ENCODE measurements around the gene SHBG. TPM values are rescaled to one million over a fixed set of nuclear protein-coding genes. Genes with fewer than 3 reads are reported as not detected.

The SHBG gene
- total RNA-seq, 2 donors from 2014 or later = not detected

GRCh38 chr17:7651097-7651664 lies 21.2 kb downstream of the SHBG start:
- H3K4me1 ChIP-seq (ENCODE audit: control insufficient read depth in 1 of 2, low read depth in 2 of 2) = peaks cover 14 to 22% of the 10 kb centered on the region in 2 donors
- no peak for ATAC-seq (ENCODE audit: insufficient number of reproducible peaks, low FRiP score, low read depth)
- no peak for DNase-seq (ENCODE audit: low spot score)
- peak overlapping the region; percentile 63 for H3K4me3 ChIP-seq
- peaks cover 26% of the 10 kb centered on the region for H3K27me3 ChIP-seq (replicated peaks; ENCODE audit: insufficient read depth)
- H3K36me3 ChIP-seq = no peaks in the 10 kb centered on the region
- H3K27ac ChIP-seq = peak overlapping the region in 1 of 2 donors; percentile 12
- TF ChIP-seq, protein P1, sequence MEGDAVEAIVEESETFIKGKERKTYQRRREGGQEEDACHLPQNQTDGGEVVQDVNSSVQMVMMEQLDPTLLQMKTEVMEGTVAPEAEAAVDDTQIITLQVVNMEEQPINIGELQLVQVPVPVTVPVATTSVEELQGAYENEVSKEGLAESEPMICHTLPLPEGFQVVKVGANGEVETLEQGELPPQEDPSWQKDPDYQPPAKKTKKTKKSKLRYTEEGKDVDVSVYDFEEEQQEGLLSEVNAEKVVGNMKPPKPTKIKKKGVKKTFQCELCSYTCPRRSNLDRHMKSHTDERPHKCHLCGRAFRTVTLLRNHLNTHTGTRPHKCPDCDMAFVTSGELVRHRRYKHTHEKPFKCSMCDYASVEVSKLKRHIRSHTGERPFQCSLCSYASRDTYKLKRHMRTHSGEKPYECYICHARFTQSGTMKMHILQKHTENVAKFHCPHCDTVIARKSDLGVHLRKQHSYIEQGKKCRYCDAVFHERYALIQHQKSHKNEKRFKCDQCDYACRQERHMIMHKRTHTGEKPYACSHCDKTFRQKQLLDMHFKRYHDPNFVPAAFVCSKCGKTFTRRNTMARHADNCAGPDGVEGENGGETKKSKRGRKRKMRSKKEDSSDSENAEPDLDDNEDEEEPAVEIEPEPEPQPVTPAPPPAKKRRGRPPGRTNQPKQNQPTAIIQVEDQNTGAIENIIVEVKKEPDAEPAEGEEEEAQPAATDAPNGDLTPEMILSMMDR (IDR thresholded peaks at IDR 0.05) = no peak
- H3K9me3 ChIP-seq = no peaks in the 10 kb centered on the region

DNA sequence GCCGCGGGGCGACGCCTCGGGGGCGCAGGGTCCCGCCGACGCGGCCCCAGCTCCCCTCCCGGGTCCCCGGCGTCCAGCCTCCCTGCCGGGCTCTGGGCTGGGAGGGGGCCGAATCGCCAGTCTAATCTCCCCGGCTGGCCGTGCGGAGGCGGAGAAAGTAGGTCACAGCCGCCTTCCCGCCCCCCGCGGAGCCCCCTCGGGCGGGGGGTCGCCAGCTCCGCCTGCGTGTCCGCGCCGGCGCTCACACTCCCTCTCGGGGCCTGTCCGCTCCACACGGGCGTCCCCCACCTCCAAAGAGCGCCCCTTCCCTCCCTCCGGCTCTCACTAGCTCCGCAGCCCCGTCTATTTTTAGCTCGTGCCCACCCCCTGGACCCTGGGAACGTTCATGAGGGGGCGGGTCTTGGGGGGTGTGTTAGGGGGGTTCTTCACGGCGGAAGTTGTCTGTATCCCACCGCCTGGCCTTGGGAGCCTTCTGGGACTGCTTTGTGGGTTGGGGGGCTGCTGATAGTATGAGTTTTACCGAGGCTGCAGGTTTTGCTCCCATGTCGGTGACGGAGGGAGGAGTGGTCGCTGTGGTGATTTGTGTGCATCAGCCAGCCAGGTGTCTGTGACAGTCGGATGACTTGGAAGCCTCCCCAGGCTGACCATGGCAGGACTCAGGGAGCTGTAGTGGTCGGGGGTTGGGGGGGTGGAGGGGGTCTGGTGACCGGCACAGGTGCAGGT lies 21.9 kb downstream of the SHBG start:
- no peak for ATAC-seq (ENCODE audit: insufficient number of reproducible peaks, low FRiP score, low read depth)
- no peak for DNase-seq (ENCODE audit: low spot score)

DNA sequence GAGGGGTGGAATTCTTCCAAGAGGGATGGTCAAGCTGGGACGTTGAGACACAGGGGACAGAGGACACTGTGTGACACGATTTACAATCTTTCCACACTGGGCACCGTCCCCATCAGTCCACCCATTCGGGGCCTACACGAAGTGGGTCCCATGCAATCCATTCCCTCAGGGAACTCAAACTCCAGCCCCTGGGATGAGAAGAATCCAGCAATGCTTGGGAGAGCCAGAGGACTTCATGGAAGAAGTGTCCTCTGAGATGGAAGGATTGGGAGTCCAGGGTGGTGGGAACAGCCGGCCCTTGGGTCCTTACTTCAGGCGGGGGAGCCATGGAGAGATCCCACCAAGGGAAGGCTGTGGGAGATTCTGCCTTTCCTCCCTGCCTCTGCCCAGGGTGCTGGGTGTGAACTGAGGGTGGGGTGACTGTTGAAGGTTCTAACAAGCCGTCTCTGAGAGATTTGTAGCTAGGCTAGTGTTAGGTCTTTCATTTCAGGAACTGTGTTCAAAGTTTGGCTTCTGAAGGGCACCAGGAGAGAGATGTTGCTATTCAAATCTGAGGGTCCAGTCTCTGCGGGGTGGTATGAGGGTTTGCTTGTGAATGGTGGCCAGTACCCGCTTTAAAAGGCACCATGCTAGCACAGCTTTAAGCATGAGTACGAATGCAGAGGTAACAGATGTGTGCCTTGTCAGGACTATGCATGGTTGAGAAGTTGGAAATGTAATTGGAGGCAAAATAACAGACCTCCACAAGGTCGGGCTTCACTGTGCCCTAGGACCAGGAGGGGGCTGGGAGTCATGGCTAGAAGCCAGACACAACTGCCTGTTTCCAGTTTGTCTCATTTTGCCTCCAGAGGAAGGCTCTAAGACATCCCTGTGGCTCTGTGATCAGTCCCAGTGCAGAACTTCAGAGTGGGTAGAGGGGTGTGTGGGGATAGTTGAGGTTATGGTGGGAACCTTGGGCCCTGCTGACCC lies 22.7 kb downstream of the SHBG start:
- H3K27me3 ChIP-seq (replicated peaks; ENCODE audit: insufficient read depth) = peaks cover 26% of the 10 kb centered on the region
- no peaks in the 10 kb centered on the region for H3K9me3 ChIP-seq
- DNase-seq (ENCODE audit: low spot score) (no peak), ATAC-seq (ENCODE audit: insufficient number of reproducible peaks, low FRiP score, low read depth) (no peak)
- H3K4me3 ChIP-seq = no peak overlapping the region
- no peaks in the 10 kb centered on the region for H3K36me3 ChIP-seq
- TF ChIP-seq, protein P1 (IDR thresholded peaks at IDR 0.05) = no peak
- H3K27ac ChIP-seq = no peak overlapping the region
- peaks cover 14 to 22% of the 10 kb centered on the region in 2 donors for H3K4me1 ChIP-seq (ENCODE audit: control insufficient read depth in 1 of 2, low read depth in 2 of 2)

More for the DNA sequence above, 21.9 kb downstream of the SHBG start:
- peak overlapping the region; percentile 63 for H3K4me3 ChIP-seq
- peak overlapping the region in 1 of 2 donors; percentile 12 for H3K27ac ChIP-seq
- peaks cover 14 to 22% of the 10 kb centered on the region in 2 donors for H3K4me1 ChIP-seq (ENCODE audit: control insufficient read depth in 1 of 2, low read depth in 2 of 2)
- TF ChIP-seq, protein P1 (IDR thresholded peaks at IDR 0.05) = no peak
- H3K27me3 ChIP-seq (replicated peaks; ENCODE audit: insufficient read depth) = peaks cover 26% of the 10 kb centered on the region
- no peaks in the 10 kb centered on the region for H3K36me3 ChIP-seq
- no peaks in the 10 kb centered on the region for H3K9me3 ChIP-seq

DNA sequence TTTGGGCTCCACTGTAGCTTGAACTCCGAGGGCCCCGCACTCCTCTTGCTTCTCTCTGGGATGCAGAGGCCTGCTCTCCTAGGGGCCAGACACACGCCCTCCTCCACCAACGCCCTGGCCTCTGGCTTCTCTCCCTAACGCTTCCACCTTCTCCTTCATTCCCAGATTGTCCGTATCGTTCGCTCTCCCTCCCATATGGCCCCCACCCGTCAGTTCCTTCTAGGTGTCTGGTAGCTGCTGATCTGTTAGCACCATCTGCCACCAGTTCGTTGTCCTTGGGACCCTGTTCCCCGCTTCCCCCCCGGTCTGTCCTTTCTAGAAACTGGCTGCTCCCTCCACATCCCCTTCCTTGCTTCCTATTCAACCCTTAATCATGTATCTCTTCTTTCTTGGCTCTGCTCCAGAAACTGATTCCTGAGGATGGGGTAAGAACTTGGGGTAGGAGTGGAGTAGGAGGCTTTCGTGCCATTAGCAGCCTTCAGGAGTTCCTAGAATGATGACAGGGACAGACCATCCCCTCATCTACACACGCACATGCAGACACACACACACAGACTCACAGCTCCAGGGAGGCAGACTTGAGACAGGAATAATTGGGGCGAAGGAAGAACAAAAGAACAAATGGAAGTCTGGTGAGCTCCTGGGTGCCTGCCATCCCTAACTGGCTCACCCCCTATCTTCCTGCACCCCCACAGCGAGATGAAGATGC lies 25.1 kb downstream of the SHBG start:
- ATAC-seq (ENCODE audit: insufficient number of reproducible peaks, low FRiP score, low read depth) (no peak), DNase-seq (ENCODE audit: low spot score) (no peak)
- H3K9me3 ChIP-seq = no peaks in the 10 kb centered on the region
- H3K4me3 ChIP-seq = no peak overlapping the region
- H3K36me3 ChIP-seq = no peaks in the 10 kb centered on the region
- H3K27ac ChIP-seq = no peak overlapping the region
- H3K4me1 ChIP-seq (ENCODE audit: control insufficient read depth in 1 of 2, low read depth in 2 of 2) = peaks cover 14 to 20% of the 10 kb centered on the region in 2 donors
- TF ChIP-seq, protein P1 (IDR thresholded peaks at IDR 0.05) = no peak
- peaks cover 23% of the 10 kb centered on the region for H3K27me3 ChIP-seq (replicated peaks; ENCODE audit: insufficient read depth)

Measured in thoracic aorta (tissue), 2 donors.